H9 (cell line): Measurements from ENCODE around the gene BYSL. TPM values are rescaled to one million over a fixed set of nuclear protein-coding genes. Genes with fewer than 3 reads are reported as not detected.

ENCODE experiments used
- DNase-seq: peaks from one replicate; pipeline ENCODE4 v3.0.0-alpha.2; 2017
- H2AFZ ChIP-seq: one replicate; pipeline ENCODE4 v1.6.1; 2013; ENCODE audit warnings: mild to moderate bottlenecking, low read length, control low read depth, moderate library complexity
- H2AK5ac ChIP-seq: 2 replicates; pipeline ENCODE4 v1.6.1; 2013; ENCODE audit warnings: low read length, control low read depth, mixed read lengths; ENCODE audit not compliant: insufficient read length
- H2BK120ac ChIP-seq: one replicate; pipeline ENCODE4 v1.6.1; 2013; ENCODE audit warnings: low read depth, mild to moderate bottlenecking, low read length, control low read depth, inconsistent platforms; ENCODE audit not compliant: poor library complexity, severe bottlenecking
- H2BK12ac ChIP-seq: 2 replicates; pipeline ENCODE4 v1.6.1; 2013; ENCODE audit warnings: low read length, control low read depth, mixed read lengths, low read depth; ENCODE audit not compliant: insufficient read length
- H2BK15ac ChIP-seq: 2 replicates; pipeline ENCODE4 v1.6.1; 2013; ENCODE audit warnings: low read depth, low read length, control low read depth
- H2BK20ac ChIP-seq: one replicate; pipeline ENCODE4 v1.6.1; 2013; ENCODE audit warnings: low read depth, mild to moderate bottlenecking, low read length, control low read depth, inconsistent platforms; ENCODE audit not compliant: poor library complexity, severe bottlenecking
- H2BK5ac ChIP-seq: 2 replicates; pipeline ENCODE4 v1.6.1; 2013; ENCODE audit warnings: low read length, control low read depth, mixed read lengths; ENCODE audit not compliant: insufficient read length
- H3K14ac ChIP-seq: 2 replicates; pipeline ENCODE4 v1.6.1; 2013; ENCODE audit warnings: low read length, control low read depth; ENCODE audit not compliant: insufficient read depth
- H3K18ac ChIP-seq: 2 replicates; pipeline ENCODE4 v1.6.1; 2013; ENCODE audit warnings: low read depth, mild to moderate bottlenecking, mixed read lengths, low read length, control low read depth; ENCODE audit not compliant: insufficient read length
- H3K23ac ChIP-seq: 2 replicates; pipeline ENCODE4 v1.6.1; 2013; ENCODE audit warnings: low read length, control low read depth, mixed read lengths, low read depth; ENCODE audit not compliant: insufficient read length
- H3K23me2 ChIP-seq: 2 replicates; pipeline ENCODE4 v1.6.1; 2013; ENCODE audit warnings: low read depth, mild to moderate bottlenecking, mixed read lengths, low read length, control low read depth; ENCODE audit not compliant: insufficient read length, poor library complexity, severe bottlenecking
- H3K27ac ChIP-seq: 2 replicates; pipeline ENCODE4 v1.5.1; 2013; ENCODE audit warnings: low read length, control low read depth, mixed read lengths, low read depth; ENCODE audit not compliant: insufficient read length
- H3K27me3 ChIP-seq: 2 replicates; pipeline ENCODE4 v1.6.1; 2013; ENCODE audit warnings: low read length, control low read depth, inconsistent platforms; ENCODE audit not compliant: insufficient read depth
- H3K4ac ChIP-seq: 2 replicates; pipeline ENCODE4 v1.6.1; 2013; ENCODE audit warnings: low read depth, mild to moderate bottlenecking, control low read depth, inconsistent platforms, low read length, moderate library complexity
- H3K4me1 ChIP-seq: 2 replicates; pipeline ENCODE4 v1.6.1; 2013; ENCODE audit warnings: low read length, control low read depth, inconsistent platforms; ENCODE audit not compliant: insufficient read depth
- H3K4me2 ChIP-seq: 2 replicates; pipeline ENCODE4 v1.6.1; 2013; ENCODE audit warnings: low read length, control low read depth, mixed read lengths; ENCODE audit not compliant: insufficient read length, insufficient read depth
- H3K56ac ChIP-seq: 2 replicates; pipeline ENCODE4 v1.6.1; 2013; ENCODE audit warnings: low read depth, mild to moderate bottlenecking, mixed read lengths, low read length, control low read depth; ENCODE audit not compliant: insufficient read length
- H3K79me1 ChIP-seq: 2 replicates; pipeline ENCODE4 v1.6.1; 2013; ENCODE audit warnings: low read depth, mild to moderate bottlenecking, moderate library complexity, low read length, control low read depth, inconsistent platforms; ENCODE audit not compliant: insufficient read depth, poor library complexity, severe bottlenecking
- H3K79me2 ChIP-seq: 2 replicates; pipeline ENCODE4 v1.6.1; 2013; ENCODE audit warnings: low read length, control low read depth, inconsistent platforms; ENCODE audit not compliant: insufficient read depth
- H3K9ac ChIP-seq: 2 replicates; pipeline ENCODE4 v1.6.1; 2013; ENCODE audit warnings: low read length, control low read depth, mixed read lengths; ENCODE audit not compliant: insufficient read length; ENCODE audit errors: extremely low read depth
- H3K9me3 ChIP-seq: one replicate; pipeline ENCODE4 v1.6.1; 2013; ENCODE audit warnings: low read depth, low read length, inconsistent platforms; ENCODE audit not compliant: control insufficient read depth
- H3T11ph ChIP-seq: one replicate; pipeline ENCODE4 v1.6.1; 2013; ENCODE audit warnings: mild to moderate bottlenecking, low read length, control low read depth, inconsistent platforms
- H4K20me1 ChIP-seq: one replicate; pipeline ENCODE4 v1.6.1; 2013; ENCODE audit not compliant: control insufficient read depth, insufficient read length, insufficient read depth
- H4K5ac ChIP-seq: 2 replicates; pipeline ENCODE4 v1.6.1; 2013; ENCODE audit warnings: low read depth, mild to moderate bottlenecking, mixed read lengths, low read length, control low read depth; ENCODE audit not compliant: insufficient read length
- H4K8ac ChIP-seq: replicated peaks from 2 replicates; pipeline ENCODE4 v1.6.1; 2013; ENCODE audit warnings: low read length, control low read depth, mixed read lengths, low read depth; ENCODE audit not compliant: insufficient read length
- H4K91ac ChIP-seq: 2 replicates; pipeline ENCODE4 v1.6.1; 2013; ENCODE audit warnings: low read depth, mild to moderate bottlenecking, moderate library complexity, mixed read lengths, low read length, control low read depth; ENCODE audit not compliant: insufficient read length
- H3K27ac Mint-ChIP-seq, 3 experiments: 2 replicates in 2 of 3; 3 replicates in 1 of 3; pipeline ENCODE4 v1.8.0; 2020 to 2021; ENCODE audit warnings: mixed read lengths in 3 of 3, mild to moderate bottlenecking in 1 of 3, moderate library complexity in 1 of 3
- H3K27me3 Mint-ChIP-seq: 2 replicates; pipeline ENCODE4 v1.8.0; 2021; ENCODE audit warnings: low read depth, mild to moderate bottlenecking, moderate library complexity, mixed read lengths
- H3K36me3 Mint-ChIP-seq, 3 experiments: 2 replicates in 2 of 3; 3 replicates in 1 of 3; pipeline ENCODE4 v1.8.0; 2020 to 2021; ENCODE audit warnings: low read depth in 3 of 3, mixed read lengths in 3 of 3; ENCODE audit not compliant: insufficient read depth in 1 of 3
- H3K4me1 Mint-ChIP-seq, 2 experiments: 2 replicates each; pipeline ENCODE4 v1.8.0; 2020; ENCODE audit warnings: mixed read lengths in 2 of 2
- H3K4me3 Mint-ChIP-seq, 2 experiments: 2 replicates in 1 of 2; 3 replicates in 1 of 2; pipeline ENCODE4 v1.8.0; 2020 to 2021; ENCODE audit warnings: mild to moderate bottlenecking in 2 of 2, mixed read lengths in 2 of 2, moderate library complexity in 1 of 2
- H3K9me3 Mint-ChIP-seq, 2 experiments: 2 replicates in 1 of 2; 3 replicates in 1 of 2; pipeline ENCODE4 v1.8.0; 2020; ENCODE audit warnings: mild to moderate bottlenecking in 2 of 2, mixed read lengths in 2 of 2, moderate library complexity in 1 of 2
- CTCF ChIP-seq: fragments of 200-600 bp; sonication (generic); conservative IDR thresholded peaks from 3 replicates; pipeline ENCODE4 v1.8.0; 2021; ENCODE audit warnings: antibody characterized with exemption, mild to moderate bottlenecking
- WGBS: extraction: QIAGEN DNeasy Blood & Tissue Kit; methylation state at CpG from one replicate; pipeline ENCODE4 v1.1.7; 2013; ENCODE audit warnings: missing lambda C conversion rate, low lambda C conversion rate, mixed read lengths; ENCODE audit not compliant: insufficient read length; ENCODE audit errors: extremely low coverage; 5-methylcytosine and 5-hydroxymethylcytosine counted together
- total RNA-seq: library from RNA; stranded (reverse); gene quantifications from 2 replicates; pipeline ENCODE4 v1.2.1, GENCODE V29; 2021

BYSL gene
- total RNA-seq, 1 experiment from 2014 or later, result 71.1 TPM

GRCh38 chr6:41939176-41939847, 18.0 kb downstream of the BYSL start:
- H3K18ac ChIP-seq, result no peak overlapping the region
- peak overlapping the region; percentile 81 for H3K4me2 ChIP-seq
- H3K4me1 Mint-ChIP-seq, result peaks cover 31 to 40% of the 10 kb centered on the region in 2 experiments
- no peak overlapping the region for H3K14ac ChIP-seq
- H2BK15ac ChIP-seq, result no peak overlapping the region
- H2AK5ac ChIP-seq, result no peak overlapping the region
- peaks cover 8 to 26% (median 17%) of the 10 kb centered on the region in 3 experiments for H3K36me3 Mint-ChIP-seq
- peak; percentile 81 for DNase-seq
- no peaks in the 10 kb centered on the region for H3K79me2 ChIP-seq
- H4K91ac ChIP-seq, result no peak overlapping the region
- H3K27me3 Mint-ChIP-seq, result peaks cover 5% of the 10 kb centered on the region
- H2BK12ac ChIP-seq, result no peak overlapping the region
- H3K23ac ChIP-seq, result no peak overlapping the region
- no peak overlapping the region for H3K56ac ChIP-seq
- no peaks in the 10 kb centered on the region for H3K9me3 ChIP-seq
- H3K4ac ChIP-seq, result no peak overlapping the region
- H4K20me1 ChIP-seq, result peaks cover 3% of the 10 kb centered on the region
- H3K27ac ChIP-seq, result no peak overlapping the region
- WGBS, result no CpG with 5 or more reads among the region's 11 CpGs
- peak overlapping the region; percentile 93 to 97 (median 96) for H3K27ac Mint-ChIP-seq
- H3K27me3 ChIP-seq, result no peaks in the 10 kb centered on the region
- no peak overlapping the region for H3T11ph ChIP-seq
- no peak overlapping the region for H2BK20ac ChIP-seq
- H3K9ac ChIP-seq, result no peak overlapping the region
- no peak overlapping the region for H2BK120ac ChIP-seq
- H3K4me1 ChIP-seq, result peaks cover 16% of the 10 kb centered on the region; the same call in 1 of the 2 replicates
- H4K8ac ChIP-seq, result no peak overlapping the region
- H2AFZ ChIP-seq, result no peak overlapping the region
- H3K23me2 ChIP-seq, result peaks cover 7% of the 10 kb centered on the region
- no peaks in the 10 kb centered on the region for H3K79me1 ChIP-seq
- no peak for TF ChIP-seq CTCF
- no peaks in the 10 kb centered on the region for H3K9me3 Mint-ChIP-seq
- H4K5ac ChIP-seq, result no peak overlapping the region
- H2BK5ac ChIP-seq, result no peak overlapping the region
- peak overlapping the region; percentile 83 to 96 for H3K4me3 Mint-ChIP-seq
